HFF-Myc (cell line): ENCODE measurements around the gene PLPPR3.

Source experiments
- DNase-seq: peaks from one replicate; pipeline ENCODE4 v3.0.0-alpha.2; 2011; ENCODE audit warnings: low read depth; ENCODE audit errors: extremely low read depth
- H3K4me3 ChIP-seq: replicated peaks from 2 replicates; pipeline ENCODE4 v1.5.1; 2011; ENCODE audit warnings: low read depth, mild to moderate bottlenecking, control low read depth, low read length
- TF ChIP-seq, protein P1 (sequence below): IDR thresholded peaks from 2 replicates; pipeline ENCODE4 v1.5.1; 2012; ENCODE audit warnings: mild to moderate bottlenecking, low read depth, low read length, control low read depth; ENCODE audit errors: missing control alignments

PLPPR3 gene

DNA sequence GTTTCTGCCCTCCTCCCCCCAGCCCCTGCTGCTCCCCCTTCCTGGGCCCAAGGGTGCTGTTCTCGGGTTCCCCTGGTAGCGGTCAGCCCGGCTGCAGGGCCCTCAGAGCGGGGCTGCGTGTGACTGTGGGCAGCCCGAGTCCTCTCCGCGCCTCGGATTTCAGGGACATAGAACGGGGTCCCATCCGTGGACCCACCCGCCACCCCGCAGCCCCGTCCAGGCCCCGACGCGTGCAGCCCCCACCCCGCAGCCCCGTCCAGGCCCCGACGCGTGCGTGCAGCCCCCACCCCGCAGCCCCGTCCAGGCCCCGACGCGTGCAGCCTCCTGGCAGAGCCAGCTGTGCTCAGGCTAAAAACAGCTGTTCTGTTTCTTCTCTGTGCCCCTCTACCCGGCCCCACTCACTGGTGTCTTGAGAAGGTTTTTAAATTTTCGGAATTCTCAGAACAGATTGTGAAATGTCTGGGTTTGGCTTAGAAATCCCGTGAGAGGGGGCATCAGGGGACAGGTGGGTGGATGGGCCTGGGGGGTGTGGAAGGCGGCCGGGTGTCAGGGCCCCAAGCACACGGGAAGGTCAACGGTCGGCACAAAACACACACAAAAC, 13.6 kb upstream of the PLPPR3 start:
- no peak for DNase-seq
- TF ChIP-seq, protein P1, sequence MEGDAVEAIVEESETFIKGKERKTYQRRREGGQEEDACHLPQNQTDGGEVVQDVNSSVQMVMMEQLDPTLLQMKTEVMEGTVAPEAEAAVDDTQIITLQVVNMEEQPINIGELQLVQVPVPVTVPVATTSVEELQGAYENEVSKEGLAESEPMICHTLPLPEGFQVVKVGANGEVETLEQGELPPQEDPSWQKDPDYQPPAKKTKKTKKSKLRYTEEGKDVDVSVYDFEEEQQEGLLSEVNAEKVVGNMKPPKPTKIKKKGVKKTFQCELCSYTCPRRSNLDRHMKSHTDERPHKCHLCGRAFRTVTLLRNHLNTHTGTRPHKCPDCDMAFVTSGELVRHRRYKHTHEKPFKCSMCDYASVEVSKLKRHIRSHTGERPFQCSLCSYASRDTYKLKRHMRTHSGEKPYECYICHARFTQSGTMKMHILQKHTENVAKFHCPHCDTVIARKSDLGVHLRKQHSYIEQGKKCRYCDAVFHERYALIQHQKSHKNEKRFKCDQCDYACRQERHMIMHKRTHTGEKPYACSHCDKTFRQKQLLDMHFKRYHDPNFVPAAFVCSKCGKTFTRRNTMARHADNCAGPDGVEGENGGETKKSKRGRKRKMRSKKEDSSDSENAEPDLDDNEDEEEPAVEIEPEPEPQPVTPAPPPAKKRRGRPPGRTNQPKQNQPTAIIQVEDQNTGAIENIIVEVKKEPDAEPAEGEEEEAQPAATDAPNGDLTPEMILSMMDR: no peak
- no peak overlapping the region for H3K4me3 ChIP-seq

GRCh38 chr19:834216-834615, 12.5 kb upstream of the PLPPR3 start:
- no peak for DNase-seq
- H3K4me3 ChIP-seq: no peak overlapping the region
- TF ChIP-seq, protein P1: no peak

DNA sequence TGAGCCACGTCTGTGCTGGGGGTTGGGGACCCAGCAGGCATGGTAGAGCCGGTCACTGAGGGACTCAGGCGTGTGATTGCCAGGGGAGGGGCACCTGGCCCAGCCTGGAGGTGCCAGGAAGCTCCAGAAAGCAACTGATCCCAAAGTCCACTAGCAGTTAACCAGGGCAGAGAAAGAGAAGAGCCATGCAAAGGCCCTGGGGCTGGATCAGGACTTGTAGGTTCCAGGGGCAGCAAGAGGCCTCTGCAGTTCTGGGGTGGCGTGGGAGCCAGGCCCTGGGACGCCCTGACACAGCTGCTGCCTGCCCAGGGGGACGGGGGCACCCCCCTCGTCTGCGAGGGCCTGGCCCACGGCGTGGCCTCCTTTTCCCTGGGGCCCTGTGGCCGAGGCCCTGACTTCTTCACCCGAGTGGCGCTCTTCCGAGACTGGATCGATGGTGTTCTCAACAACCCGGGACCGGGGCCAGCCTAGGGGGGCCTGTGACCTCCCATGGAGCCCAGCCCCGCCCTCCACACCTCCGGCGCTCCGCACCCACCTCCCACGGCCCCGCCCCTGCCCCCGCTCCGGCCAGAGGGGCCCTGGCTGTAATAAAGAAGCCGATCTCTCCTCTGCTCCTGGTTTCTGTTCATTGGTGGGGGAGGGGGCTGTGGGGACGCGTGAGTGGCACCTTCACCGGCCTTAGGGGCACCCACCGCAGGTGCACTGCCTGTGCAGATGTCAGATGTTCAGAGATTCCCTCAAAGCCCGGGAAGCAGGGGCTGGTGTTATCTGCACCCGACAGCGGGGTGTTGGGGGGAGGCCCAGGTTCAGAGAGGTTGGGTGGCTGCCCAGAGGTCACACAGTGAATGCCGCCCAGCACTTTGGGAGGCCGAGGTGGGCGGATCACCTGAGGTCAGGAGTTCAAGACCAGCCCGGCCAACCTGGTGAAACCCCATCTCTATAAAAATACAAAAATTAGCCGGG, 9.9 kb upstream of the PLPPR3 start:
- no peak overlapping the region for H3K4me3 ChIP-seq
- no peak for DNase-seq
- TF ChIP-seq, protein P1: no peak

DNA sequence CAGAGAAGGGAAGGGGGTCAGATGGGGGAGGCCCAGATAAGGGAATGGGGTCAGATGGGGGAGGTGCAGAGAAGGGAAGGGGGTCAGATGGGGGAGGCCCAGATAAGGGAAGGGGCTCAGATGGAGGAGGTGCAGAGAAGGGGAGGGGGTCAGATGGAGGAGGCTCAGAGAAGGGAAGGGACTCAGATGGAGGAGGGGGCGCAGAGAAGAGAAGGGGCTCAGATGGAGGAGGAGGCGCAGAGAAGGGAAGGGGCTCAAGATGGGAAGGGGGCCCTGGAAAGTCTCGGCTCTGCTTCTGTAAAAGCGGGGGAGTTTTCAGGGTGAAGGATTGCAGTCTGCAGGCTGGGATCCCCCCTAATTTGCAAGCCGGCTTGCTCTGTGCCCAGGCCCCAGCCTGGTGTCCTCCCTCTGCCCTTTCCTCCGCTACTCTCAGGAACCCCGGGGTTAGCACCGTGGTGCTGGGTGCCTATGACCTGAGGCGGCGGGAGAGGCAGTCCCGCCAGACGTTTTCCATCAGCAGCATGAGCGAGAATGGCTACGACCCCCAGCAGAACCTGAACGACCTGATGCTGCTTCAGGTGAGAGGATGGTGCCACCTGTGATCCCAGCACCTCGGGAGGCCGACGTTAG, 7.5 kb upstream of the PLPPR3 start:
- DNase-seq: no peak
- TF ChIP-seq, protein P1: no peak
- H3K4me3 ChIP-seq: no peak overlapping the region

- H3K4me3 ChIP-seq: no peak within 1 kb of the TSS
- no peak for DNase-seq
- TF ChIP-seq, protein P1: no peak
Observed at GRCh38 chr19:827710-828321, 6.1 kb upstream of the PLPPR3 start, which contains the start of gene AZU1. Gene AZU1, plus strand, starts transcription at chr19:827837. Its CDS starts 10 bp downstream, at chr19:827847.

DNA sequence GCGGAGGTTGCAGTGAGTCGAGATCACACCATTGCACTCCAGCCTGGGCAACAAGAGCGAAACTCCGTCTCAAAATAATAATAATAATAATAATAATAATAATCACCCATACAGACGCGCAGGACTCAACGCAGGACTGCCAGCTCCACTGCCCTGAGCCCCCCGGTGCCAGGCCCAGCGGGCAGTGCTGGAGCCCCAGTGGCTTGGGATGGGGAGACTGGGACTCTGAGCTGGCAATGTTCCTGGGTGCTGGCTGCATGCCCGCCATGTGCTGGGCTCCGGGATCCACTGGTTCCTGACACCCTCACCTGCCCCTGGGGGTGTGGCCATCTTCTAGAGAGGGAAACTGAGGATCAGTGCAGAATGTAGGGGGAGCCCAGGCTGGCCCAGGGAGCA, 5.6 kb upstream of the PLPPR3 start:
- H3K4me3 ChIP-seq: no peak overlapping the region
- TF ChIP-seq, protein P1: no peak
- no peak for DNase-seq
